HCT116 (cell line): Measurements from ENCODE around the gene OR52R1. TPM values are rescaled to one million over a fixed set of nuclear protein-coding genes. Genes with fewer than 3 reads are reported as not detected.

Experiments
- ATAC-seq: fragments of 200-7000 bp; cut with Tn5 transposase; 2 replicates; pipeline ENCODE4 v1.9.1; 2020; ENCODE audit warnings: mild to moderate bottlenecking, moderate library complexity
- BruUV-seq: library from RNA; stranded (reverse); fragments of 400-500 nt; replicated peaks from 2 replicates; lab custom pipeline; 2021; lab: Mats Ljungman, UMichigan
- CTCF ChIA-PET: fragments of 300-600 bp; sonication (Branson Sonifier 250); formaldehyde crosslinking; loops from one replicate; lab custom pipeline; 2021; ENCODE audit warnings: antibody characterized with exemption; lab: Charles Lee
- POLR2A ChIA-PET: fragments of 300-600, 350-600 bp; sonication (Branson Sonifier 250); formaldehyde crosslinking; loops from one replicate; lab custom pipeline; 2021; ENCODE audit warnings: antibody characterized with exemption; lab: Charles Lee
- RAD21 ChIA-PET, 2 experiments: fragments of 300-600 bp; sonication (Branson Sonifier 250); formaldehyde crosslinking; loops; one replicate each; lab custom pipeline; 2023; ENCODE audit warnings: low total read pairs in 2 of 2; ENCODE audit not compliant: uncharacterized antibody in 2 of 2, unreplicated experiment in 2 of 2, low non-redundant PET in 1 of 2; lab: Charles Lee
- DNase-seq: peaks from one replicate; pipeline ENCODE4 v3.0.0-alpha.2; 2010; ENCODE audit warnings: low read depth, low spot score
- H2AFZ ChIP-seq: fragments of 200-600 bp; shearing (Covaris generic), sonication (generic); 2 replicates; pipeline ENCODE4 v1.6.1; 2017; ENCODE audit warnings: low read depth, mixed run types, mixed read lengths, antibody characterized with exemption, low read length; ENCODE audit not compliant: poor library complexity, severe bottlenecking
- H3K27ac ChIP-seq: 2 replicates; pipeline ENCODE4 v1.5.1; 2012; ENCODE audit warnings: low read depth, low read length
- H3K27me3 ChIP-seq: fragments of 200-600 bp; sonication (generic); 2 replicates; pipeline ENCODE4 v1.6.1; 2016; ENCODE audit warnings: mixed run types, low read length, mixed read lengths; ENCODE audit not compliant: insufficient read depth
- H3K36me3 ChIP-seq, 2 experiments: fragments of 200-500 bp in 1 of 2; fragments of 200-600 bp in 1 of 2; sonication (Bioruptor generic) in 1 of 2; sonication (generic) in 1 of 2; 2 replicates each; pipeline versions ENCODE4 v1.5.1 to v1.6.1; 2014 to 2016; ENCODE audit warnings: low read length in 2 of 2, inconsistent platforms in 1 of 2, mixed read lengths in 1 of 2, mixed run types in 1 of 2; ENCODE audit not compliant: insufficient read depth in 2 of 2, control insufficient read depth in 1 of 2
- H3K4me1 ChIP-seq, 2 experiments: fragments of 200-600 bp in 1 of 2; sonication (generic) in 1 of 2; 2 replicates each; pipeline versions ENCODE4 v1.5.1 to v1.6.1; 2012 to 2017; ENCODE audit warnings: low read length in 2 of 2, inconsistent platforms in 1 of 2, mild to moderate bottlenecking in 1 of 2, mixed read lengths in 1 of 2, mixed run types in 1 of 2, moderate library complexity in 1 of 2; ENCODE audit not compliant: insufficient read depth in 2 of 2, control insufficient read depth in 1 of 2
- H3K4me2 ChIP-seq: fragments of 200-600 bp; sonication (generic); 2 replicates; pipeline ENCODE4 v1.6.1; 2017; ENCODE audit warnings: mixed run types, low read length, mixed read lengths
- H3K4me3 ChIP-seq, 2 experiments: fragments of 200-600 bp in 1 of 2; sonication (generic) in 1 of 2; replicated peaks in 1 of 2; 2 replicates each; pipeline ENCODE4 v1.5.1; 2011 to 2016; ENCODE audit warnings: low read length in 2 of 2, control low read depth in 1 of 2, low read depth in 1 of 2, mild to moderate bottlenecking in 1 of 2, mixed read lengths in 1 of 2, mixed run types in 1 of 2
- H3K79me2 ChIP-seq: fragments of 200-600 bp; sonication (generic); 2 replicates; pipeline ENCODE4 v1.6.1; 2017; ENCODE audit warnings: mild to moderate bottlenecking, mixed run types, low read length, moderate library complexity, mixed read lengths; ENCODE audit not compliant: insufficient read depth
- H3K9ac ChIP-seq: fragments of 200-600 bp; sonication (generic); 2 replicates; pipeline ENCODE4 v1.6.1; 2016; ENCODE audit warnings: low read length, mixed read lengths
- H3K9me2 ChIP-seq: fragments of 200-600 bp; sonication (generic), shearing (Covaris generic); 2 replicates; pipeline ENCODE4 v1.6.1; 2017; ENCODE audit warnings: mixed run types, mild to moderate bottlenecking, moderate library complexity; ENCODE audit not compliant: insufficient read depth
- H3K9me3 ChIP-seq, 2 experiments: fragments of 200-500 bp in 1 of 2; fragments of 200-600 bp in 1 of 2; sonication (Bioruptor generic) in 1 of 2; sonication (generic) in 1 of 2; 2 replicates each; pipeline ENCODE4 v1.6.1; 2014 to 2017; ENCODE audit warnings: low read length in 2 of 2, mixed read lengths in 2 of 2, inconsistent platforms in 1 of 2, low read depth in 1 of 2, mild to moderate bottlenecking in 1 of 2, mixed run types in 1 of 2, moderate library complexity in 1 of 2; ENCODE audit not compliant: control insufficient read depth in 1 of 2, insufficient read depth in 1 of 2
- H4K20me1 ChIP-seq: fragments of 200-600 bp; sonication (generic), shearing (Covaris generic); 2 replicates; pipeline ENCODE4 v1.6.1; 2017; ENCODE audit warnings: mixed run types, mild to moderate bottlenecking, moderate library complexity; ENCODE audit not compliant: insufficient read depth
- CBX3 ChIP-seq: IDR thresholded peaks from 2 replicates; pipeline ENCODE4 v1.6.1; 2012; ENCODE audit warnings: low read depth
- CTCF ChIP-seq, 3 experiments: fragments of 200-600 bp in 1 of 3; sonication (generic) in 1 of 3; IDR thresholded peaks in 2 of 3; conservative IDR thresholded peaks in 1 of 3; 2 replicates each; pipeline ENCODE4 v1.5.1; 2012 to 2017; ENCODE audit warnings: low read depth in 2 of 3, low read length in 2 of 3, antibody characterized with exemption in 1 of 3, borderline replicate concordance in 1 of 3, control low read depth in 1 of 3, mild to moderate bottlenecking in 1 of 3, mixed read lengths in 1 of 3, mixed run types in 1 of 3, moderate library complexity in 1 of 3; ENCODE audit not compliant: insufficient read depth in 1 of 3
- EGR1 ChIP-seq: IDR thresholded peaks from 2 replicates; pipeline ENCODE4 v1.6.1; 2012; ENCODE audit warnings: low read depth
- ELF1 ChIP-seq: IDR thresholded peaks from 2 replicates; pipeline ENCODE4 v1.6.1; 2012; ENCODE audit warnings: low read depth, borderline replicate concordance
- EZH2 ChIP-seq: fragments of 200-600 bp; sonication (generic); IDR thresholded peaks from 2 replicates; pipeline ENCODE4 v1.6.1; 2017; ENCODE audit warnings: antibody characterized with exemption, mixed run types
- EZH2phosphoT487 ChIP-seq: fragments of 200-600 bp; IDR thresholded peaks from 2 replicates; pipeline ENCODE4 v1.6.1; 2018; ENCODE audit warnings: antibody characterized with exemption, borderline replicate concordance
- JUND ChIP-seq: IDR thresholded peaks from 2 replicates; pipeline ENCODE4 v1.6.1; 2012
- POLR2A ChIP-seq: IDR thresholded peaks from 2 replicates; pipeline ENCODE4 v1.7.0; 2011; ENCODE audit warnings: borderline replicate concordance; ENCODE audit not compliant: insufficient read depth, insufficient read length; ENCODE audit errors: extremely low read depth
- POLR2AphosphoS5 ChIP-seq: IDR thresholded peaks from 2 replicates; pipeline ENCODE4 v1.6.1; 2011; ENCODE audit warnings: mild to moderate bottlenecking, low read depth, low read length, moderate library complexity
- RAD21 ChIP-seq: IDR thresholded peaks from 2 replicates; pipeline ENCODE4 v1.6.1; 2012; ENCODE audit warnings: low read depth, mild to moderate bottlenecking
- SP1 ChIP-seq: IDR thresholded peaks from 2 replicates; pipeline ENCODE4 v1.6.1; 2012; ENCODE audit warnings: low read depth
- SRF ChIP-seq: IDR thresholded peaks from 2 replicates; pipeline ENCODE4 v1.6.1; 2012; ENCODE audit warnings: low read depth
- TCF7L2 ChIP-seq: IDR thresholded peaks from 2 replicates; pipeline ENCODE4 v1.7.0; 2011; ENCODE audit warnings: borderline replicate concordance, inconsistent platforms; ENCODE audit not compliant: insufficient read depth, insufficient read length; ENCODE audit errors: extremely low read depth
- YY1 ChIP-seq: IDR thresholded peaks from 2 replicates; pipeline ENCODE4 v1.6.1; 2011; ENCODE audit warnings: low read length, low read depth, moderate library complexity, mild to moderate bottlenecking; ENCODE audit not compliant: insufficient replicate concordance; ENCODE audit errors: extremely low read depth
- ZBTB33 ChIP-seq: IDR thresholded peaks from 2 replicates; pipeline ENCODE4 v1.6.1; 2011; ENCODE audit warnings: mild to moderate bottlenecking, low read length, moderate library complexity; ENCODE audit not compliant: insufficient replicate concordance; ENCODE audit errors: extremely low read depth
- ZFX ChIP-seq: fragments of 450-650 bp; IDR thresholded peaks from 2 replicates; pipeline ENCODE4 v1.6.1; 2017
- ZNF274 ChIP-seq: fragments of 200-500 bp; sonication (Bioruptor generic); IDR thresholded peaks from 2 replicates; pipeline ENCODE4 v1.6.1; 2014; ENCODE audit warnings: mild to moderate bottlenecking, low read depth, low read length, inconsistent platforms
- intact Hi-C: fragments of 100-400 bp; cut with micrococcal nuclease; formaldehyde crosslinking; loops from 2 replicates; pipeline ENCODE4 v1.10.0; 2022
- total RNA-seq: library from RNA; stranded (reverse); gene quantifications from one replicate; pipeline ENCODE4 v1.2.1, GENCODE V29; 2021; ENCODE audit not compliant: unreplicated experiment
- TF ChIP-seq, protein P1 (sequence below): IDR thresholded peaks from 2 replicates; pipeline ENCODE4 v1.6.1; 2012

OR52R1 gene
- total RNA-seq, 1 experiment from 2014 or later: not detected

- Histone ChIP-seq H3K4me3 (no peak within 1 kb of the TSS), H3K9me2 (no peaks in the 10 kb centered on the region), H3K27ac (no peak within 1 kb of the TSS), H3K79me2 (no peaks in the 10 kb centered on the region), H3K4me1 (no peaks in the 10 kb centered on the region), H3K9ac (no peak within 1 kb of the TSS), H3K4me2 (no peak within 1 kb of the TSS), H3K9me3 (no peaks in the 10 kb centered on the region), H2AFZ (no peak within 1 kb of the TSS), H3K27me3 (peaks cover 19% of the 10 kb centered on the region), H3K36me3 (no peaks in the 10 kb centered on the region), H4K20me1 (no peaks in the 10 kb centered on the region)
- intact Hi-C loops: no loop called here
- DNase-seq (no peak), ATAC-seq (no peak)
- RAD21 ChIA-PET: no interaction called here
- POLR2A ChIA-PET: no interaction called here
- CTCF ChIA-PET: no interaction called here
- TF ChIP-seq ZNF274: no peak
- TF ChIP-seq ELF1: no peak
- no peak for TF ChIP-seq SRF
- no peak for TF ChIP-seq TCF7L2
- no peak for TF ChIP-seq RAD21
- no peak for TF ChIP-seq EZH2phosphoT487
- TF ChIP-seq CBX3: no peak
- BruUV-seq: no TSS peak
These were observed 16.8 kb upstream of the OR52R1 start, which contains the start of gene OR51F2 for GRCh38 chr11:4821021-4821420. Gene OR51F2, plus strand, starts transcription at chr11:4821321. Its CDS starts 101 bp downstream, at chr11:4821422.

GRCh38 chr11:4809246-4809645 is 5.1 kb upstream of the OR52R1 start:
- Histone ChIP-seq H3K4me1 (no peaks in the 10 kb centered on the region), H3K4me2 (no peak overlapping the region), H3K9ac (no peak overlapping the region), H4K20me1 (no peaks in the 10 kb centered on the region; the same call in 1 of the 2 replicates), H3K9me3 (no peaks in the 10 kb centered on the region), H3K9me2 (no peaks in the 10 kb centered on the region), H3K36me3 (no peaks in the 10 kb centered on the region), H3K79me2 (no peaks in the 10 kb centered on the region), H3K27me3 (peaks cover 21% of the 10 kb centered on the region), H2AFZ (no peak overlapping the region), H3K27ac (no peak overlapping the region), H3K4me3 (no peak overlapping the region)
- CTCF ChIA-PET: no interaction called here
- POLR2A ChIA-PET: no interaction called here
- RAD21 ChIA-PET: no interaction called here
- ATAC-seq (no peak), DNase-seq (no peak)
- intact Hi-C loops: no loop called here
- BruUV-seq: no TSS peak
- TF ChIP-seq CBX3: no peak
- no peak for TF ChIP-seq ZFX
- no peak for TF ChIP-seq ZNF274
- TF ChIP-seq ZBTB33: no peak
- no peak for TF ChIP-seq EZH2phosphoT487
- TF ChIP-seq JUND: no peak
- no peak for TF ChIP-seq SP1
- TF ChIP-seq SRF: no peak
- no peak for TF ChIP-seq ELF1
- TF ChIP-seq, protein P1, sequence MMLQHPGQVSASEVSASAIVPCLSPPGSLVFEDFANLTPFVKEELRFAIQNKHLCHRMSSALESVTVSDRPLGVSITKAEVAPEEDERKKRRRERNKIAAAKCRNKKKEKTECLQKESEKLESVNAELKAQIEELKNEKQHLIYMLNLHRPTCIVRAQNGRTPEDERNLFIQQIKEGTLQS: no peak
- no peak for TF ChIP-seq POLR2A
- TF ChIP-seq CTCF (IDR thresholded peaks at IDR 0.05 in 2 of 3, conservative IDR thresholded peaks at IDR 0.05 in 1 of 3; ENCODE audit: borderline replicate concordance in 1 of 3, insufficient read depth in 1 of 3, low read depth in 2 of 3, low read length in 2 of 3): no peak
- no peak for TF ChIP-seq EZH2
- no peak for TF ChIP-seq EGR1
- no peak for TF ChIP-seq YY1
- TF ChIP-seq POLR2AphosphoS5: no peak
